NT2/D1 (cell line): Measurements from ENCODE around the gene RIMKLB.

Experiments used
- DNase-seq: peaks from one replicate; pipeline ENCODE4 v3.0.0-alpha.2; 2011; ENCODE audit warnings: low read depth, low spot score
- H3K27me3 ChIP-seq: 2 replicates; pipeline ENCODE4 v1.6.0; 2011; ENCODE audit warnings: mild to moderate bottlenecking; ENCODE audit not compliant: insufficient read length, insufficient read depth
- H3K36me3 ChIP-seq: 2 replicates; pipeline ENCODE4 v1.6.1; 2011; ENCODE audit warnings: mild to moderate bottlenecking, low read length, mixed read lengths; ENCODE audit not compliant: insufficient read depth, insufficient read length
- H3K4me1 ChIP-seq: 2 replicates; pipeline ENCODE4 v1.5.1; 2011; ENCODE audit not compliant: insufficient read depth, insufficient read length
- H3K4me3 ChIP-seq: 2 replicates; pipeline ENCODE4 v1.5.1; 2011; ENCODE audit warnings: low read depth; ENCODE audit not compliant: insufficient read length
- H3K9ac ChIP-seq: 2 replicates; pipeline ENCODE4 v1.6.0; 2011; ENCODE audit warnings: low read depth; ENCODE audit not compliant: insufficient read length
- H3K9me3 ChIP-seq: 2 replicates; pipeline ENCODE4 v1.5.1; 2011; ENCODE audit warnings: mild to moderate bottlenecking, low read length; ENCODE audit not compliant: insufficient read depth
- SUZ12 ChIP-seq: IDR thresholded peaks from 2 replicates; pipeline ENCODE4 v1.6.1; 2011; ENCODE audit not compliant: insufficient read length, insufficient read depth; ENCODE audit errors: extremely low read depth
- YY1 ChIP-seq: IDR thresholded peaks from 2 replicates; pipeline ENCODE4 v1.6.1; 2011; ENCODE audit not compliant: insufficient read length, insufficient read depth
- ZNF274 ChIP-seq: IDR thresholded peaks from 2 replicates; pipeline ENCODE4 v1.6.1; 2011; ENCODE audit warnings: mild to moderate bottlenecking, low read depth, low read length

The RIMKLB gene

GRCh38 chr12:8664228-8664913 lies 33.4 kb upstream of the RIMKLB start:
- TF ChIP-seq ZNF274 (no peak), SUZ12 (no peak), YY1 (no peak)
- Histone ChIP-seq H3K9ac (no peak overlapping the region), H3K36me3 (peaks cover 5% of the 10 kb centered on the region), H3K4me1 (peaks cover 2% of the 10 kb centered on the region), H3K4me3 (no peak overlapping the region), H3K27me3 (no peaks in the 10 kb centered on the region), H3K9me3 (no peaks in the 10 kb centered on the region)
- no peak for DNase-seq

GRCh38 chr12:8665759-8666158 lies 32.0 kb upstream of the RIMKLB start:
- DNase-seq = no peak
- Histone ChIP-seq H3K9ac (no peak overlapping the region), H3K9me3 (peaks cover 9% of the 10 kb centered on the region; the same call in 1 of the 2 replicates), H3K27me3 (no peaks in the 10 kb centered on the region), H3K36me3 (no peaks in the 10 kb centered on the region), H3K4me1 (peaks cover 2% of the 10 kb centered on the region), H3K4me3 (no peak overlapping the region)
- TF ChIP-seq SUZ12 = no peak

DNA sequence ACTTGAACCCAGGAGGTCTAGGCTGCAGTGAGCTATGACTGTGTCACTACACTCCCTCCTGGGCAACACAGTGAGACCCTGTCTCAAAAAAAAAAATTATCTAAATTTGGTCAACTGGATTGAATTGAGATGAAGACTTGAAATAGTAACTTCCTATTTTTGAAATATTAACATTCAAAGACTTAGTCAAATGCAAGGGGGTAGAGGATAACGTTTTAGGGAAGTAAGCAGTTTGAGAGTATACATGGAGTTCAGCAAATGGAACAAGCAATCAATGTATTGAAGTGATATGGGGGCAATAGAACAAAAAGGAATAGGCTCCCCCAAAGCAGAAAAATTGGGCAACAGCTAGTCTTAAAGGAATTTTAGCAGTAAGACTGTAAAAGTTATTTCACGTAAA lies 30.5 kb upstream of the RIMKLB start:
- TF ChIP-seq SUZ12 (no peak), YY1 (no peak)
- Histone ChIP-seq H3K36me3 (no peaks in the 10 kb centered on the region), H3K9me3 (peaks cover 14% of the 10 kb centered on the region), H3K27me3 (no peaks in the 10 kb centered on the region), H3K9ac (no peak overlapping the region), H3K4me3 (no peak overlapping the region), H3K4me1 (peaks cover 2% of the 10 kb centered on the region)
- no peak for DNase-seq

GRCh38 chr12:8668441-8668840 lies 29.4 kb upstream of the RIMKLB start:
- Histone ChIP-seq H3K9ac (no peak overlapping the region), H3K4me1 (no peaks in the 10 kb centered on the region), H3K4me3 (no peak overlapping the region), H3K36me3 (no peaks in the 10 kb centered on the region), H3K9me3 (peaks cover 18% of the 10 kb centered on the region), H3K27me3 (no peaks in the 10 kb centered on the region)
- DNase-seq = no peak
- TF ChIP-seq ZNF274 (no peak), YY1 (no peak), SUZ12 (no peak)

DNA sequence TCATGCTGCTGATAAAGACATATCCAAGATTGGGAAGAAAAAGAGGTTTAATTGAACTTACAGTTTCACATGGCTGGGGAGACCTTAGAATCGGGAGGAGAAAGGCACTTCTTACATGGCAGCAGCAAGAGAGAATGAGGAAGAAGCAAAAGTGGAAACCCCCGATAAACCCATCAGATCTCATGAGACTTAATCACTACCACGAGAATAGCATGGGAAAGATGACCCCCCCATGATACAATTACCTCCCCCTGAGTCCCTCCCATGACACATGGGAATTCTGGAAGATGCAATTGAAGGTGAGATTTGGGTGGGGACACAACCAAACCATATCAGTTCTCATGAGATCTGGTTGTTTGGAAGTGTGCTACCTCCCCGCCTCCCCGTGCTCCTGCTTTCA lies 25.4 kb upstream of the RIMKLB start:
- Histone ChIP-seq H3K27me3 (no peaks in the 10 kb centered on the region), H3K9ac (no peak overlapping the region), H3K4me1 (no peaks in the 10 kb centered on the region), H3K4me3 (no peak overlapping the region), H3K9me3 (peaks cover 18% of the 10 kb centered on the region), H3K36me3 (no peaks in the 10 kb centered on the region)
- DNase-seq = no peak
- TF ChIP-seq SUZ12 (no peak), ZNF274 (no peak), YY1 (no peak)

DNA sequence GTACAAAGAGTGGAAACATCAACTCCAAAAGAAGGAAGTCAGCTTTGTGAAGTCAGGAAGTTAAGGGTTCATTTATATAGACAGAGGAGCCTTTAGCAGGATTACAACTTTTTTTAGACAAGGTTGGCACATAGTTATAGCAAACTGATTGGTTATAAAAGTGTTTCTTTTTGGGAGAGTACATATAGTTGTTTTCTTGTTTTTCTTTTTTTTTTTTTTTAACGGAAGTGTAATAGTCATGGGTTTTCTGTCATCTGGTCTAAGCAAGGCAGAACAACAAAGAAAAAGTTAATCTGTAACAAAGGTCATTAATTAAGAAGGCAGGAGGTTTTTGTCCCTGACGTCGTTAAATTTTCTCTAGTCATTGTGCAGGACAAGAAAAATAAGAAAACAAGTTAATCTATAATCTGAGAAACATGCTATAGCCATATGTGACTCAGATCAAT lies 22.2 kb upstream of the RIMKLB start:
- Histone ChIP-seq H3K27me3 (no peaks in the 10 kb centered on the region), H3K4me3 (no peak overlapping the region), H3K9ac (no peak overlapping the region), H3K36me3 (no peaks in the 10 kb centered on the region), H3K4me1 (no peaks in the 10 kb centered on the region), H3K9me3 (peaks cover 10% of the 10 kb centered on the region)
- DNase-seq = no peak
- no peak for TF ChIP-seq YY1
- TF ChIP-seq ZNF274 = no peak
- no peak for TF ChIP-seq SUZ12

DNA sequence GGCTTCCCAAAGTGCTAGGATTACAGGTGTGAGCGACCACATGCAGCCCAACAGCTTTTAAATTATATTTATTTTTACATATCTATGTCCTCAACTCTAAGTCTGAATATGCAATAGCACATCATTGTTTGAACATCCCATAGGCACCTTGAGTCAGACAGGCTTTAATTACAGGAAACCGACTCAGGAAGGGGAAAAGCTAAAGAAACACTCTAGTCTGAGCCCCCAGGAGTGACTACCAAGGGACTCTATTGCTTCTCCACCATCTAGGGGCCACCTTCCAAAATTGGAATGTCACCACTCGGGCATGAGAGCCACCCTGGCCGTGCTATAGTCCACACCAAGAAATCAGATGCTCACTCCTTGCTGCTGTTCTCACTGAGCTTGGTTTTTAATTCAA lies 21.1 kb upstream of the RIMKLB start:
- Histone ChIP-seq H3K9me3 (peaks cover 6% of the 10 kb centered on the region), H3K4me3 (no peak overlapping the region), H3K36me3 (no peaks in the 10 kb centered on the region), H3K4me1 (no peaks in the 10 kb centered on the region), H3K27me3 (no peaks in the 10 kb centered on the region), H3K9ac (no peak overlapping the region)
- DNase-seq = no peak
- TF ChIP-seq YY1 (no peak), ZNF274 (no peak), SUZ12 (no peak)

DNA sequence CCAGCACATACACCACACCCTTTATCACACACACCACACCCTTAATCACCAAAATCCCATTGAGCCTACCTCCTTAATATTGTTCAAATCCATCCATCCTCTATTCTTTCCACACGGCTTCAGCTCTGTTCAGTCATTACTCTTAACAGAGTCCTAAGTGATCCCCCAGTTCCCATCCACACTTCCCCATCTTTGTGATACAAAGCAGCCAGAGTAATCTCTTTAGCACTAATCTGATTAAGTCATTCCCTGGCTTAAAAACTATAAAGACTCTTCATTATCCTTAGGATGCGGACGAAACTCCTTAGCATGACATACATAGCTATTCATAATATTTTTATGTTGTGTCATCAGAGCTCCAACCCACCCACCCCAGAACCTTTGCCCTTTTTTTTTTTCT lies 20.4 kb upstream of the RIMKLB start:
- Histone ChIP-seq H3K36me3 (no peaks in the 10 kb centered on the region), H3K9ac (no peak overlapping the region), H3K4me1 (no peaks in the 10 kb centered on the region), H3K9me3 (peaks cover 3% of the 10 kb centered on the region), H3K27me3 (no peaks in the 10 kb centered on the region), H3K4me3 (no peak overlapping the region)
- TF ChIP-seq ZNF274 = no peak
- TF ChIP-seq YY1 = no peak
- no peak for TF ChIP-seq SUZ12
- DNase-seq = no peak
